GM12872 (cell line): Measurements from ENCODE around the gene FOXJ1.

Experiments
- CTCF ChIP-seq: IDR thresholded peaks from 3 replicates; pipeline ENCODE4 v1.5.1; 2011; ENCODE audit warnings: low read depth, mild to moderate bottlenecking, low read length, moderate library complexity; ENCODE audit not compliant: insufficient read depth

Gene FOXJ1

GRCh38 chr17:76134911-76135809 lies 5.9 kb downstream of the FOXJ1 start:
- no peak for TF ChIP-seq CTCF

DNA sequence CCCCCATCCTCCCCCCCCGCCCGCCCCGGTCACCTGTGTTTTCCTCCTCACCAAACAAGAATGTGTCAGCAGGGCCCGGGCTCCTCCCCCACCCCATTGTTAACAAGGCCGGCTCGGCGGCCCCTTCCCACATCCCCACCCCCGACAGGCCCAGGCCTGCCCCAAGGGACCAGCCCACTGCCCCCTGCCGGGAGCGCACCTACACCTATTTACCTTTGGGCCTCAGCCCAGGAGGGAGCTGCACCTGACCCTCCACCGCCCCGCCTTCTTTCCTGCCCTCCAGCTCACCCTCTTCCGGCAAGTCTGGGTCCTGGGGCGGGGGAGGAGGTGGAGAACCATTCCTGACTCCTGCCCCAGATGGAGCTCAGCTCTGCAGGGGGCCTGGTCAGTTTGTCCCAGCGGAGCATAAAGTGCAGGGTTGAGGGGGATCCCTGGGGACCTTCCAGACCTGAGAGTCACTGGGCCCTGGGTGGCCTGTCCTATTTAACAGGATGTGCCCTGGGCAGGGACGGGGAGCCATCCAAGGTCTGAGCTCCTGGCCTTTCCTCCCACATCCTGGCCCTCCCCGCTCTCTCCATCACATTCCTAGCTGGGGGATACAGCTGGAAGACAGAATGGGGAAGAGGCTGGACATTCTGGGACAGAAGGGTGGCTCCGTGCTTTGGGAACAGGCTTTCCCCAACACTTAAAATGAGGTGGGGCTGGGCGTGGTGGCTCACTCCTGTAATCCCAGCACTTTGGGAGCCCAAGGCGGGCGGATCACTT lies 8.3 kb downstream of the FOXJ1 start:
- no peak for TF ChIP-seq CTCF

DNA sequence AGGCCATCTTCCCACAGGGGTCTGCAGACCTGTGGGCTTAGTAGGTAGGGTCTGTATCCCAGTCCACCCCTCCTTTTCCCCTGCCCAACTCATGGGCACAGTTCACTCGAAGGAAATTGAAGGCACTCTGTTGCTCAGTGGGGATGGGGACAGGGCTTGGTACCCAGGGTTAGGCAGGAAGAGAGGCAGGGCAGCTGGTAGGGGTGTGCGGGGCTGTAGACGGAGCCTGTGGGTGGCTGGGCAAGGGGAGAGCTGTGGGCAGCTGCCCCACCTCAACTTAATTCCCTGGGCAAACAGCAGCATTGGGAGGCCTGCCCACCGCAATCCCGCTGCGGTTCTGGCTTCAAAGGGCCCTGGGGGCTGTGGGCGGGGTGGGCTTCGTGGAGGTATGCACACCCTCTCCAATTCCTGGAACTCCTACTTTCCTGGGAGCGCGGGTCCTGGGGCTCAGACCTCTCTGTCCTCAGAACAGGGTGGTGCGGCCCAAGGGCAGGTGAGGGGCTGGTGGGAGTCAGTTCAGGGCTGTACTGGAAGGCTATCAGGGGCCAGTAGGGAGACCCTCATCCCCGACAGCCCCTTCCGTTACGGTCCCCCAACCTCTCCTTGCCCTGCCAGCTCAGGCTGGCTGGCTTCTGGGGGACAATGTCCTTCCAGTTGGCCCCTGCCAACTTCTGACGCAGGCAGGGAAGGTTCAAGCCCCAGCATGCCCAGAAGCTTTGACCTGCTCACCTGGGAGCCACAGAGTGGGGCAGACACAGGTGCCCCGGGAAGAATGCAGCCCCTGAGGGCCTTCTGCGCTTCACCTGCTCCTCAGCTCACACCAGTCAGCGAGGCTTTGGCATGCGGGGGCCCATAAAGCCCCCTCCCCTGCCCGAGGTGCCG lies 9.1 kb downstream of the FOXJ1 start:
- no peak for TF ChIP-seq CTCF

- no peak for TF ChIP-seq CTCF
Observed at GRCh38 chr17:76131051-76131691, 9.9 kb downstream of the FOXJ1 start.

- TF ChIP-seq CTCF = no peak
Observed at GRCh38 chr17:76130473-76130872, 10.6 kb downstream of the FOXJ1 start.

DNA sequence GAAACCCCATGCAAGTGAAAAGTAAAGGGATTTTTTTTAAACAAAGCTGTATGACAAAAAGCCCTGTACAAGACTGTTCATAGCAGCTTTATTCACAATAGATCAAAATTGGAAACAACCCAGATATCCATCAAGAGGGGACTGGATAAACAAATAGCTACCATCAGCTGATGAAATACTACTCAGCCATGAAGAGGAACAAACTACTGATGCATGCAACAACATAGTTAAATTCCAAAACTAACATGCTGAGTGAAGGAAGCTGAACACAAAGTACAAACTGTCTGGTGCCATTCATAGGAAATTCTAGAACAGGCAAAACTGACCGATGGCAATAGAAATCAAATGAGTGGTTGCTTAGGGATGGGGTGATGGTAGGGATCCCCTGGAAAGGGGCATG lies 15.1 kb downstream of the FOXJ1 start:
- no peak for TF ChIP-seq CTCF
